ENCODE data around the gene TBL1Y. TPM values are rescaled to one million over a fixed set of nuclear protein-coding genes. Genes with fewer than 3 reads are reported as not detected.

TBL1Y gene
- total RNA-seq, 4 donors from 2014 or later, result not detected

GRCh38 chrY:6999905-7000304 lies 89.4 kb downstream of the TBL1Y start:
- TF ChIP-seq POLR2A (IDR thresholded peaks at IDR 0.05), result no peak
- no peak for TF ChIP-seq CTCF (IDR thresholded peaks at IDR 0.05)
- intact Hi-C loops (cut with DNase I; ENCODE audit: low total_unique reads), result no loop called here

GRCh38 chrY:7002581-7002980 lies 92.1 kb downstream of the TBL1Y start:
- Histone ChIP-seq H3K9me3 (no peaks in the 10 kb centered on the region), H3K27me3 (no peaks in the 10 kb centered on the region), H3K4me1 (no peaks in the 10 kb centered on the region), H3K27ac (no peak overlapping the region), H3K36me3 (no peaks in the 10 kb centered on the region), H3K4me3 (no peak overlapping the region)
- TF ChIP-seq POLR2A (IDR thresholded peaks at IDR 0.05) (no peak), CTCF (IDR thresholded peaks at IDR 0.05) (no peak)
- no peak for DNase-seq
- intact Hi-C loops (cut with DNase I; ENCODE audit: low total_unique reads), result no loop called here

More at GRCh38 chrY:6999905-7000304, 89.4 kb downstream of the TBL1Y start:
- H3K36me3 ChIP-seq, result no peaks in the 10 kb centered on the region
- H3K27me3 ChIP-seq, result no peaks in the 10 kb centered on the region
- DNase-seq, result no peak
- no peaks in the 10 kb centered on the region for H3K9me3 ChIP-seq
- H3K27ac ChIP-seq, result no peak overlapping the region
- no peaks in the 10 kb centered on the region for H3K4me1 ChIP-seq
- no peak overlapping the region for H3K4me3 ChIP-seq

- no peaks in the 10 kb centered on the region for H3K27me3 ChIP-seq
- H3K4me3 ChIP-seq, result no peak overlapping the region
- DNase-seq, result no peak
- no peaks in the 10 kb centered on the region for H3K36me3 ChIP-seq
- no peak overlapping the region for H3K27ac ChIP-seq
- TF ChIP-seq POLR2A (IDR thresholded peaks at IDR 0.05) (no peak), CTCF (IDR thresholded peaks at IDR 0.05) (no peak)
- no peaks in the 10 kb centered on the region for H3K9me3 ChIP-seq
- no peaks in the 10 kb centered on the region for H3K4me1 ChIP-seq
- intact Hi-C loops (cut with DNase I; ENCODE audit: low total_unique reads), result no loop called here
Measured at GRCh38 chrY:7007911-7008310, 97.4 kb downstream of the TBL1Y start.

- TF ChIP-seq CTCF (IDR thresholded peaks at IDR 0.05) (no peak), POLR2A (IDR thresholded peaks at IDR 0.05) (no peak)
- no peak for DNase-seq
- Histone ChIP-seq H3K27me3 (no peaks in the 10 kb centered on the region), H3K4me1 (no peaks in the 10 kb centered on the region), H3K4me3 (no peak overlapping the region), H3K36me3 (no peaks in the 10 kb centered on the region), H3K9me3 (no peaks in the 10 kb centered on the region), H3K27ac (no peak overlapping the region)
- intact Hi-C loops (cut with DNase I; ENCODE audit: low total_unique reads), result no loop called here
Measured at GRCh38 chrY:7008578-7009355, 98.3 kb downstream of the TBL1Y start.

GRCh38 chrY:7013051-7013450 lies 102.6 kb downstream of the TBL1Y start:
- Histone ChIP-seq H3K27ac (no peak overlapping the region), H3K36me3 (no peaks in the 10 kb centered on the region), H3K4me3 (no peak overlapping the region), H3K4me1 (no peaks in the 10 kb centered on the region), H3K9me3 (no peaks in the 10 kb centered on the region), H3K27me3 (no peaks in the 10 kb centered on the region)
- TF ChIP-seq POLR2A (IDR thresholded peaks at IDR 0.05) (no peak), CTCF (IDR thresholded peaks at IDR 0.05) (no peak)
- no peak for DNase-seq
- intact Hi-C loops (cut with DNase I; ENCODE audit: low total_unique reads), result no loop called here

Data from uterus (tissue), 4 donors.